Activated gamma-delta T cell (primary cell): ENCODE data around the gene PSPN.
A peak's percentile ranks its signal among the peaks of the same experiment; 100 is the strongest.
"Not testable (repeated sequence)": the region's sequence is repeated elsewhere in the genome, so short reads cannot be mapped to it uniquely, and the experiment has no call there.

Experiments used
- DNase-seq: peaks from one replicate; lab custom pipeline; 2025; lab: John Stamatoyannopoulos, UW

Gene PSPN

GRCh38 chr19:6373096-6373812 lies 2.5 kb downstream of the PSPN start:
- DNase-seq, result peak; percentile 96

DNA sequence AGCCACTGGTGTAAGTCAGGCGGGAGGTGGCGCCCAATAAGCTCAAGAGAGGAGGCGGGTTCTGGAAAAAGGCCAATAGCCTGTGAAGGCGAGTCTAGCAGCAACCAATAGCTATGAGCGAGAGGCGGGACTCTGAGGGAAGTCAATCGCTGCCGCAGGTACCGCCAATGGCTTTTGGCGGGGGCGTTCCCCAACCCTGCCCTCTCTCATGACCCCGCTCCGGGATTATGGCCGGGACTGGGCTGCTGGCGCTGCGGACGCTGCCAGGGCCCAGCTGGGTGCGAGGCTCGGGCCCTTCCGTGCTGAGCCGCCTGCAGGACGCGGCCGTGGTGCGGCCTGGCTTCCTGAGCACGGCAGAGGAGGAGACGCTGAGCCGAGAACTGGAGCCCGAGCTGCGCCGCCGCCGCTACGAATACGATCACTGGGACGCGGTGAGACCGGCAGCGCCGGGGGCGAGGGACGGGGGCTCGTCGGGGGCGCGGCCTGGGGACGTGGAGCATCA lies 3.1 kb downstream of the PSPN start, which contains the start of gene ALKBH7:
ALKBH7 (plus strand) TSS at position 201 of the 502 bp plus-strand sequence; CDS start at position 228, 27 bp downstream.
- DNase-seq, result peak; percentile 73

DNA sequence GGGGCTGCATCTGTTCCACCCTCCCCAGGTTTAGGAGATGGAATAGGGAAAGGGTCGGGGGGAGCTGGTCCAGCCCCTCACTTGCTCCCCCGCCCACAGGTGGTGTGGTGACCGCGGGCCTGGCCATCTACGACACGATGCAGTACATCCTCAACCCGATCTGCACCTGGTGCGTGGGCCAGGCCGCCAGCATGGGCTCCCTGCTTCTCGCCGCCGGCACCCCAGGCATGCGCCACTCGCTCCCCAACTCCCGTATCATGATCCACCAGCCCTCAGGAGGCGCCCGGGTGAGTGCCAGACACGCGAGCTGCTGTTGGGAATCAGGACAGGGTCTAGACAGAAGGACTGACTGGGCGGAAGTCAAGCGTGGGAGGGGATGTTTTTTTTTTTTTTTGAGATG lies 11.4 kb downstream of the PSPN start:
- DNase-seq, result no peak

DNA sequence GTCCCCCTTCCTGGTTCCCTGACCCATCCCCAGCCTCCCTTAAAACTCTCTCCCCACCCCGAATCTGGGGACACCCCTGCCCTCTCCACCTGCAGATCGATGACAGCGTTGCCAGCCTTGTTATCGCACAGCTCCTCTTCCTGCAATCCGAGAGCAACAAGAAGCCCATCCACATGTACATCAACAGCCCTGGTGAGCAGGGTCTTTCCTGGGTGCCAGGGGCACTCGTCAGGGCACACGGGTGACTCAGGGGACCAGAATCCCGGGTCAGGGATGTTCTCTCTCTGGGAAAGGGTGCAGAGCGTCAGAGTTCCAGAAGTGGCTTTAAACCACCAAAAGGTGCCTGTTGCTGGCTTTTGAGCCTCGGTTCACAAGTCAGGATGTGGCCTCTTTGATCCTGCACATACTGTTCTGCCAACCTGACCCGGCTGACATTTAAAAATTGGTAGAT lies 13.4 kb downstream of the PSPN start:
- DNase-seq, result no peak

GRCh38 chr19:6362027-6362350 lies 13.7 kb downstream of the PSPN start:
- no peak for DNase-seq

- not testable (repeated sequence) for DNase-seq
Observed at GRCh38 chr19:6360857-6361216, 14.9 kb downstream of the PSPN start.

GRCh38 chr19:6360445-6360844 lies 15.3 kb downstream of the PSPN start:
- DNase-seq, result not testable (repeated sequence)

DNA sequence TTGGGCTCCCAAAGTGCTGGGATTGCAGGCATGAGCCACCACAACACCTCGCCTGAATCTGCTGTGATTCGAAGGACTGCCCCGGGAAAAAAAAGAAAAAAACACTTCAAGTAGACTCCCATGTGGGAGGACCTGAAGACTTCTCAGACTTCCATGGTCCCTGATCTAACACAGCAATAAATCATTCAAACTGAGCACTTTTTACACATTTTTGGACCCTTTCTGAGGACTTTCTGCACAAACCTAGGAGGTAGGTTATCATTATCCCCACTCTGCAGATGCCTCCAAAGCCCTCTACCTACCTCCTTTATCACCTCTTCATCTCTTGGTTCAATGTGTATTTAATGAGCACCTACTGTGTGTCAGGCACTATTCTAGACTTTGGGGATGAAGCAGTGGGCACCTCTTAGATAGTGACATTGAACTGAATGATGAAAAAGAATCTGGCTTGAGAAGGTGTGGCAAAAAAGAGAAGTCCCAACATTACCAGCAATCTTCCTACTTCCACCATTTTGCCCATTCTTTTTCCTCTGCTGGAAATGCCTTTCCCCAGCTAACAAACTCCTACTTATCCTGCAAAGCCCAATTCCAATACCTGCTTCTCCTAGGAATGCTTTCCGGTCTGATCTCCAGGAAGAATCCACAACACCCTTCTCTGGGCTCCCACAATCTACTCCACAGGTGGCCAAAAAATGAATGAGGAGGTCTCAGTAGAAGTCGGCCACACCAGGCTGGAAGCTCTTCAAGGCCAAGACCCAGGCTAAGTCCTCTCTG lies 16.0 kb downstream of the PSPN start:
- no peak for DNase-seq

DNA sequence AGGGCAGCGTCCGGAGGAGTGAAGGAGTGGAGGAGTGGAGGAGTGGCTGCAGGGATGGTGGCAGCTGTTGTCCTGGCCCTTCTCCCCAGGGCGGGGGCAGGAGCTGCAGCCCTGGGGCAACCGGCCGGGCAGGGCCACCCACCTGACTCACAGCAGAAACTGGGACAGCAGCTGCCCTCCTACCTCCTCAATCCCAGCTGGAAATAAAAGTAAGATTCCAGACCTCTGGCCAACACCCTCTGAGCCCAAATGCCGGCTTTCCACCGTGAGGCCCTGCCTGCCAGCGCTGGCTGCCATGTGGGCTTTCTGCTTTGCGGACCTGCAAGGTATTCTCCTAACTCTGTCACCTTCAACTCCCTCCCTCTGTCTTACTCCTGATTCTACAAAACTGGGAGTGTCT lies 17.7 kb downstream of the PSPN start:
- no peak for DNase-seq

DNA sequence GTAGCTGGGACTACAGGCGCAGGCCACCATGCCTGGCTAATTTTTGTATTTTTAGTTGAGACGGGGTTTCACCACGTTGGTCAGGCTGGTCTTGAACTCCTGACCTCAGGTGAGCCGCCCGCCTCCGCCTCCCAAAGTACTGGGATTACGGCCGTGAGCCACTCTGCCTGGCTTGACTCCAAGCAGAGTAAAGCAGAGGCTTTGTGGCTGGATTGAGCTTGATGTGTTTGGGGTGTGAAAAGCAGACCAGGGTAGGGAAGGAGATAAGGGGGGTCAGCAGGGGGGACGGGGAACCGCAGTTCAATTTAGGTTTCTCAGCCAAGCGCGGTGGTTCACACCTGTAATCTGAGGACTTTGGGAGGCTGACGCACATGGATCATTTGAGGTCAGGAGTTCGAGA lies 18.6 kb downstream of the PSPN start:
- DNase-seq, result no peak

DNA sequence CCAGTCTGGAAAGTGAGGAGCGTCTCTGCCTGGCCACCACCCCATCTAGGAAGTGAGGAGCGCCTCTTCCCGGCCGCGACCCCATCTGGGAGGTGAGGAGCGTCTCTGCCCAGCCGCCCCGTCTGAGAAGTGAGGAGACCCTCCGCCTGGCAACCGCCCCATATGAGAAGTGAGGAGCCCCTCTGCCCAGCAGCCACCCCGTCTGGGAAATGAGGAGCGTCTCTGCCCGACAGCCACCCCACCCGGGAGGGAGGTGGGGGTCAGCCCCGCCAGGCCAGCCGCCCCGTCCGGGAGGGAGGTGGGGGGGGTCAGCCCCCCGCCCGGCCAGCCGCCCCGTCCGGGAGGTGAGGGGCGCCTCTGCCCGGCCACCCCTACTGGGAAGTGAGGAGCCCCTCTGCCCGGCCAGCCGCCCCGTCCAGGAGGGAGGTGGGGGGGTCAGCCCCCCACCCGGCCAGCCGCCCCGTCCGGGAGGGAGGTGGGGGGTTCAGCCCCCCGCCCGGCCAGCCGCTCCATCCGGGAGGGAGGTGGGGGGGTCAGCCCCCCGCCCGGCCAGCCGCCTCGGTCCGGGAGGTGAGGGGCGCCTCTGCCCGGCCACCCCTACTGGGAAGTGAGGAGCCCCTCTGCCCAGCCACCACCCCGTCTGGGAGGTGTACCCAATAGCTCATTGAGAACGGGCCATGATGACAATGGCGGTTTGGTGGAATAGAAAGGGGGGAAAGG lies 20.3 kb downstream of the PSPN start:
- DNase-seq, result not testable (repeated sequence)

DNA sequence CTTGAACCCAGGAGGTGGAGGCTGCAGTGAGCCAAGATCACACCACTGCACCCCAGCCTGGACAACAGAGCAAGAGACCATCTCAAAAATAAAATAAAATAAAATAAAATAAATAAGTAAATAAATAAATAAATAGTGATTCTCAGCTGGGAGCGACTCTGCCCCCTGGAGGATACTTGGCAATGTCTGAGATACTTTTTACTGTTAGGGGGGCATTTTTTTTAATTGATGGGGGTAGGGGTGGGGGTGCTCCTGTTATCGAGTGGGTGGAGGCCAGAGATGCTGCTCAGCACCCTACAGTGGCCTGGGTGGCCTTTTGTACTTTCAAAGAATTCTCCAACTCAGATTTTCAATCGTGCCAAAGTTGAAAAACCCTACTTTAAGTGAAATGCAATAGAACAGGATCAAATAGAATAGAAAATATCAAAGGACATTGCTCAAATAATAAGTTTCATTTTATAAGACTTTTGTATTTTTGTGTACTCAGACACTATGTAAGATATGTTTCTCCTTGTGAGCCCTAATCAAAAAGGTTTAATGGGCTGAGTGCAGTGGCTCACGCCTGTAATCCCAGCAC lies 21.5 kb downstream of the PSPN start:
- DNase-seq, result no peak

- DNase-seq, result no peak
Observed at GRCh38 chr19:6352381-6353165, 23.2 kb downstream of the PSPN start.

GRCh38 chr19:6350688-6351087 lies 25.0 kb downstream of the PSPN start:
- no peak for DNase-seq

DNA sequence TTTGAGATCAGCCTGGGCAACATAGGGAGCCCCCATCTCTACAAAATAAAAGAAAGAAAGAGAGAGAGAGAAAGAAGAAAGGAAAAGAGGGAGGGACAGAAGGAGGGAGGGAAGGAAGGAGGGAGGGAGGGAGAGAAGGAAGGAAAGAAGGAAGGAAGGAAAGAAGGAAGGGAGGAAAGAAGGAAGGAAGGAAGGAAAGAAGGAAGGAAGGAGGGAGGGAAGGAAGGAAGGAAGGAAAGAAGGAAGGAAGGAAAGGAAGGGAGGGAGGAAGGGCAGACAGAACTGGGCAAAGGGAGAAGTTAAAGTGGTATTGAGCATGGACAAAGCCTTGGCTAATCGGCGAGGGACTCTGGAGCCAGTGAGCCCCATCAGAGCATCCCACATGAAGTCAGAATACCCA lies 26.5 kb downstream of the PSPN start:
- DNase-seq, result not testable (repeated sequence)

- DNase-seq, result no peak
Observed at GRCh38 chr19:6343462-6343861, 32.3 kb downstream of the PSPN start.

DNA sequence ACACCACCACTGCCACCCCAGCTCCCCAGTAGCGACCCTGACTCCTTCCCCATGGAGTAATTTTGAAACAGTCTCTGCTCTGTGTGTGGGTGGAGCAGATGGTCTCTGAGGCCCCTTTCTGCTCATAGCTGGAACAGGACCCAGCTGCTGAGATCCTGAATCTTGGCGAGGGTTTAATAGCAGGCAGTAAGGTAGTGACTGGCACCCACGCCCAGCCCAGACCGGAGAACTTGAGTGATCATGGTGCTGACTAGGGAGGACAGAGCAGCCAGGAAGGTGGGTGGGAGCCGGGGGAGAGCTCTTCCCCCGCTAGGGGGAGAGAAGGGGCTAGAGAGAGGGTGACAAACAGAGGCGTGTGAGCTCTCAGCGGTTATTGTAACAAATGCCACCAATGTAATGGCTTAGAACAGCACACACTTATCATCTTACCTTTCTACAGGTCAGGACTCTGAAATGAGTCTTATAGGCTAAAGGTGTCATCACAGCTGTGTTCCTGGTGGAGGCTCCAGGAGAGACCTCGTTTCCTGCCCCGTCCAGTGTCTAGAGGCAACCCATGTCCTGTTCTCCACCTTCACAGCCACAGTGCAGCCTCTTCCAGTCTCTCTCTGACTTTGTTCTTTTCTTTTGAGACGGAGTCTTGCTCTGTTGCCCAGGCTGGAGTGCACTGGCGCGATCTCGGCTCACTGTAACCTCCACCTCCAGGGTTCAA lies 35.1 kb downstream of the PSPN start:
- DNase-seq, result no peak

- DNase-seq, result no peak
Observed at GRCh38 chr19:6334490-6335285, 41.0 kb downstream of the PSPN start.

- DNase-seq, result no peak
Observed at GRCh38 chr19:6333439-6333838, 42.3 kb downstream of the PSPN start, which contains the start of gene ACER1. Gene ACER1 (minus strand): TSS chr19:6333612. CDS start chr19:6333551, 61 bp downstream.

GRCh38 chr19:6326815-6327214 lies 48.9 kb downstream of the PSPN start:
- DNase-seq, result no peak
